AG04449 (cell line): ENCODE data around the gene SAMD15.

ENCODE experiments used
- CTCF ChIA-PET: fragments of 350-600 bp; formaldehyde crosslinking; extraction: SDS; loops from one replicate; lab custom pipeline; 2021; ENCODE audit warnings: antibody characterized with exemption; lab: Yijun Ruan, JAX
- POLR2A ChIA-PET: fragments of 400-600, 350-600 bp; formaldehyde crosslinking; extraction: SDS; loops from one replicate; lab custom pipeline; 2020; ENCODE audit warnings: antibody characterized with exemption, inconsistent platforms; lab: Yijun Ruan, JAX
- DNase-seq: peaks from one replicate; pipeline ENCODE4 v3.0.0-alpha.2; 2010; ENCODE audit warnings: low read depth, low spot score
- H3K4me3 ChIP-seq: 2 replicates; pipeline ENCODE4 v1.5.1; 2011; ENCODE audit warnings: low read depth, mild to moderate bottlenecking, control low read depth, low read length
- TF ChIP-seq, protein P1 (sequence below): IDR thresholded peaks from one replicate; pipeline ENCODE4 v1.5.1; 2011; ENCODE audit warnings: mild to moderate bottlenecking, moderate library complexity, low read length, control low read depth, inconsistent platforms; ENCODE audit not compliant: insufficient read depth; ENCODE audit errors: missing control alignments

Gene SAMD15

DNA sequence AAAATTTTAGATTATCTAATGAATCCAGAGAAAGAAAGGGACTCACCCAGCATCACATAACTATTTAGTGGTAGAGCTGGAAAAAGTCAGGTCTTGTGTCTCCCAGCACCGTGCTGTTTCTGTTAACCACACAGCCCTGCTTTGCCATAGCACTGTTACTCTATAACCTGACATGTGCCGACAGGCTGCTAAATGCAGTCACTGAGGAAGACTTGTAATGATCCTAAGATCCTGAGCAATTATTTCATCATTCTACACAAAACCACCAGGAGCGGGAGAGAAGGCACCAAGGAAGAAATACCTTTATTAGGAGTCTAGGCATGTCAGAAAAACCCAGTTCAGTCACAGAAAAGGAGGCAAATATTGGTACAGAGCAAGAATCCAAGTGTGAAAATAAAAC, 49.2 kb downstream of the SAMD15 start:
- TF ChIP-seq, protein P1, sequence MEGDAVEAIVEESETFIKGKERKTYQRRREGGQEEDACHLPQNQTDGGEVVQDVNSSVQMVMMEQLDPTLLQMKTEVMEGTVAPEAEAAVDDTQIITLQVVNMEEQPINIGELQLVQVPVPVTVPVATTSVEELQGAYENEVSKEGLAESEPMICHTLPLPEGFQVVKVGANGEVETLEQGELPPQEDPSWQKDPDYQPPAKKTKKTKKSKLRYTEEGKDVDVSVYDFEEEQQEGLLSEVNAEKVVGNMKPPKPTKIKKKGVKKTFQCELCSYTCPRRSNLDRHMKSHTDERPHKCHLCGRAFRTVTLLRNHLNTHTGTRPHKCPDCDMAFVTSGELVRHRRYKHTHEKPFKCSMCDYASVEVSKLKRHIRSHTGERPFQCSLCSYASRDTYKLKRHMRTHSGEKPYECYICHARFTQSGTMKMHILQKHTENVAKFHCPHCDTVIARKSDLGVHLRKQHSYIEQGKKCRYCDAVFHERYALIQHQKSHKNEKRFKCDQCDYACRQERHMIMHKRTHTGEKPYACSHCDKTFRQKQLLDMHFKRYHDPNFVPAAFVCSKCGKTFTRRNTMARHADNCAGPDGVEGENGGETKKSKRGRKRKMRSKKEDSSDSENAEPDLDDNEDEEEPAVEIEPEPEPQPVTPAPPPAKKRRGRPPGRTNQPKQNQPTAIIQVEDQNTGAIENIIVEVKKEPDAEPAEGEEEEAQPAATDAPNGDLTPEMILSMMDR, result no peak
- ChIA-PET CTCF (no interaction called here), POLR2A (no interaction called here)
- DNase-seq, result no peak
- H3K4me3 ChIP-seq, result no peak overlapping the region

DNA sequence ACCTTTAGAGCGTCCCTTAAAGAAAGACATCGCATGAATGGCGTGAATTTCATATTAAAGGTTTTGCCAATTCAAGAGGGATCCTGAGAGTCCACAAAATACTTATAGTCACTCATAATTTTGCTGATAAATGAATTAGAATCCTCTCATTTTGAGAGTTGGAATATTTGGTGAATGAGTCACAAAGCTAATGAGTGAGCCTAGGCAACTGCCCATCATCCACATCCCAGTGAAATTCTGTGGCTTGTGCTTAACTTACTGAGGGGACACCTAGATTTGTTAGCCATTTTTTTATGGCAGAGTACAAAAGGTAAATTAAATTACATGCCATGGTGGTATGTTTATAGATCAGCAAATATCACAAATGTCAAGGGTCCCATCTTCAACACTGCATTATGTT, 58.9 kb downstream of the SAMD15 start:
- no peak overlapping the region for H3K4me3 ChIP-seq
- POLR2A ChIA-PET, result no interaction called here
- CTCF ChIA-PET, result no interaction called here
- TF ChIP-seq, protein P1, result no peak
- no peak for DNase-seq

- POLR2A ChIA-PET, result no interaction called here
- DNase-seq, result no peak
- CTCF ChIA-PET, result interaction anchor here (1.9 to 2.8 kb wide), 2 partner anchors 20 to 112 kb away, joined by 7 to 10 read pairs; no protein-coding TSS in a partner anchor
- H3K4me3 ChIP-seq, result no peak overlapping the region
- TF ChIP-seq, protein P1, result no peak
Measured at GRCh38 chr14:77438596-77438995, 61.4 kb downstream of the SAMD15 start.

DNA sequence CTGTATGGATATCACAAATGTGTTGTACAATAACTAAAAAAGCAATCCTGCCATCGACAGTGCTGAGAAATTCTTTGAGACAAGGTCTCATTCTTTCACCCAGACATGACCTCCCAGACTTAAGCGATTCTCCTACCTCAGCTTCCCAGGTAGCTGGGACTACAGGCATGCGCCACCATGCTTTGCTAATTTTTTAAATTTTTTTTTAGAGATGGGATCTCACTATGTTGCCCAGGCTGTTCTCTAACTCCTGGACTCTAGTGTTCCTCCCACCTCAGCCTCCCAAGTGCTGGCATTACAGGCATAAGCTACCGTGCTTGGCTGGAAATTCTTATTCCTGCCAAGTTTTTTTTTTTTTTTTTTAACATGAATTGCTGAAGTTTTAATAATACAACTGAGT, 62.7 kb downstream of the SAMD15 start:
- ChIA-PET POLR2A (no interaction called here), CTCF (interaction anchor here (1.9 kb wide), 1 partner anchor 111 kb away, joined by 7 read pairs; no protein-coding TSS in a partner anchor)
- TF ChIP-seq, protein P1, result no peak

More for the DNA sequence above, 62.7 kb downstream of the SAMD15 start:
- H3K4me3 ChIP-seq, result no peak overlapping the region
- no peak for DNase-seq
